NCI-H226 (cell line): Measurements from ENCODE around the gene SESN3.
"Not testable (repeated sequence)": the region's sequence is repeated elsewhere in the genome, so short reads cannot be mapped to it uniquely, and the experiment has no call there.

ENCODE experiments used
- DNase-seq: peaks from one replicate; pipeline ENCODE4 v3.0.0-alpha.2; 2015

The SESN3 gene, protein sequence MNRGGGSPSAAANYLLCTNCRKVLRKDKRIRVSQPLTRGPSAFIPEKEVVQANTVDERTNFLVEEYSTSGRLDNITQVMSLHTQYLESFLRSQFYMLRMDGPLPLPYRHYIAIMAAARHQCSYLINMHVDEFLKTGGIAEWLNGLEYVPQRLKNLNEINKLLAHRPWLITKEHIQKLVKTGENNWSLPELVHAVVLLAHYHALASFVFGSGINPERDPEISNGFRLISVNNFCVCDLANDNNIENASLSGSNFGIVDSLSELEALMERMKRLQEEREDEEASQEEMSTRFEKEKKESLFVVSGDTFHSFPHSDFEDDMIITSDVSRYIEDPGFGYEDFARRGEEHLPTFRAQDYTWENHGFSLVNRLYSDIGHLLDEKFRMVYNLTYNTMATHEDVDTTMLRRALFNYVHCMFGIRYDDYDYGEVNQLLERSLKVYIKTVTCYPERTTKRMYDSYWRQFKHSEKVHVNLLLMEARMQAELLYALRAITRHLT

DNA sequence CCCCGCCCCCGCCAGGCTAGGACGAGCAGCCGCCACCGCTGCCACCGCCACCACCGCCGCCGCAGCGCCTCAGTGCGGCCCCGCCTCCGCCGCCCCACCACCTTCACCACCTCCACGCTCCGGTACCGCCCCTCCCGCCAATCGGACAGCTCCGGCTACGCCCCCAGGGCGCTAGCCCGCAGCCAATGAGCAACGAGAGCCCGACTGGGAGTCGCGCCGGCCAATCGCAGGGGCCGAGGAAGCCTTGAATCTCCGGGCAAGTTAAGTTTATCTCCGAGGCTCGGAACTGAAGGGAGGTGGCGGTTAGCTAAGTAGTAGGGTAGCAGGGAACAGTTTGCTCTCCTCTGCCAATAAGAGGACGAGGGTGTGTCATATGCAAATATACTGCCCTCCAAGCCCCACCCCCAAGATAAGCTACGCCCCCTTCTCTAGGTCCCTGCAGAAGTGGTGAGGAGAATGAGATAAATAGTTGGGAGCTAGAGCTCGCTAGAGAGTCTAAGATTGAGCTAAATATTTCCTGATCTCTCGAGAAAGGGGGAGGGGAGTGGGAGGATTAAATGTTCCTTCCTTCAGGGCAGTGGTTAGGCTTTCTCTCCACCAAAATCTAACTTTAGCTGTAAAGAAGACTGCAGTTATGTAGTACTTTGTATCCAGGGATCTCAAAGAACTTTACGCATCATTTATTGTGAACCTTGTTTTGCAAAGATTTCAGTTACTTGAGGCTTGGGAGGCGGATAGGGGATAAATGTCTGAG is at the start of gene SESN3:
Gene SESN3 (minus strand): TSS at position 76 of the 754 bp plus-strand sequence. CDS start 342 bp downstream, outside the sequence.
- peak; percentile 99 for DNase-seq

GRCh38 chr11:95279921-95280868 is 49.2 kb upstream of the SESN3 start:
- peak; percentile 41 for DNase-seq

DNA sequence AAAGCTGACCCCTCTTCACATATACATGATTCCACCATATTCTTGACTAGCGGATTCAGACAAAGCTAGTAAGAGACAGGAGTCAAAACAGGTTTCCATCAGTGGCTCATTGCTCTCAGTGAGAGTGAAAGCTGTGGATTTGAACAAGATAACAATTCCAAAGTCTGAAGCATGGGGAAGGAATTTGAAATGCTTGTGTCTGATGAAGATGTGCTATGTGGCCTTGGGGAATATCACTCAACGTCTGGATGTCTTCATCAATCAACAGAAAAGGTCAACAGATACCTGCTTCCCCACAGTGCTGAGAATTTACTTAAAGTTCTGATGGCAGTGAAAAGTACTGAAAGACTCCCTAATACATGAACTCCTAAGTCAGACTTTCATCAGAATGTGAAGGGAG is 46.9 kb upstream of the SESN3 start:
- no peak for DNase-seq

- DNase-seq: no peak
Measured at GRCh38 chr11:95276139-95276538, 45.1 kb upstream of the SESN3 start.

- not testable (repeated sequence) for DNase-seq
Measured at GRCh38 chr11:95273618-95274017, 42.6 kb upstream of the SESN3 start.

DNA sequence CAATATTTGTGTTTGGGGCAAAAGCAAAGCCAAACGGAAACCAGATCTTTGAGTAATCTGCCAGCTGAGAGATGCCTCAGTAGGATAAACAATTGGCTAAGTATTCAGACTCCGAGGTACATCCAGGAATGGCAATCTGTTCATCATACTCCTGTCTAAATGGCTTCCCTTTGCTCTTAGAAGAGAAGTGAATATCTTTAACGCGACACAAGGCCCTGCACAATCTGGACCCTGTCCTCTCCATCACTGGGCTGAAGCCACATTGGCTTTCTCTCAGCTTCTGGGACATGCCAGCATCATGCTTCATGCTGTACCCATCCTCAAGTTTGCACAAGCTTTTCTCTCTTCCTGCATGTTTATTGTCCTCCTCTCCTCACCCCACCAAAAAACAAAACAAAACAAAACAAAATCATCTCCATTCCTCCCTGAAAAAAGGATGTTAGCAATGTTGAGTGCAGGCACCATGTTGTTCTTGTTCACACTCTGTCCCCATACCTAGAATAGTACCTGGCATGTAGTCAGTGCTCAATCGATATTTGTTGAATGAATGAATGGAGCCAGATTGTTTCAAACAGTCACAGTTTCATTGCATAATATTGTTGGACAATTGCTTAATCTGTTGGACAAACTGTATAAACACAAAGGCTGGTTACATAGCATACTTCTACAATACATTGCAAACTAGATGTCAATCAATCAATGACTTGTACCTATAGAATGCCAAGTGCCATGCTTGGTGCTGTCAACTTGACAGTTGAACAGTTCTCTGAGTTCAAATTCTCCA is 38.2 kb upstream of the SESN3 start:
- no peak for DNase-seq

- DNase-seq: no peak
Measured at GRCh38 chr11:95268391-95268790, 37.4 kb upstream of the SESN3 start.

DNA sequence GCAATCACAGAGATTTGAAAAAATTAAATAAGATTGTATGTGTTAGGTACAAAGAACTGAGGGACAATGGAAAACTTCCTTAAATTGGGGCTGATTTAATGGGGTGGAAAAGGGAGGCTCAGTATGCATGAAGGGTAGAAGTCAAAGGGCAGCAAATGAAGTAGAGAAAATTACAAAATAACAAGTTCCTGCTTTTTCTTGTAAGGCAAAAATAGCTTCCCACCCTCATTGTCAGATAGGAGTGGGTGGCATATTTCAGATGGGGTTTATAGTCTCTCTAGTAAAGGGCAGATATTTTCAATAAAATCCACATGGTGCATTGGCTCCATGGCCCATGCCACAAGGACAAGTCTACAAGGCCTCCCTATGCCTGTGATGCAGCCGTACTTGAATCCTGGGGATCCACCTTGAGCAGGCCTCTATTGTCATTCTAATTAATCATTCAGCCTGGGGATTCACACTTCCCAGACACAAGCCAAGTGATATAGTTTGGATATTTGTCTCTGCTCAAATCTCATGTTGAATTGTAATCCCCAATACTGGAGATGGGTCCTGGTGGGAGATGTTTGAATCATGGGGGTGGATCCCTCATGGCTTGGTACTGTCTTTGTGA is 36.7 kb upstream of the SESN3 start:
- DNase-seq: no peak

- DNase-seq: no peak
Measured at GRCh38 chr11:95266751-95267374, 35.9 kb upstream of the SESN3 start.

- no peak for DNase-seq
Measured at GRCh38 chr11:95264881-95265280, 33.9 kb upstream of the SESN3 start.

- DNase-seq: no peak
Measured at GRCh38 chr11:95262994-95263765, 32.2 kb upstream of the SESN3 start.

DNA sequence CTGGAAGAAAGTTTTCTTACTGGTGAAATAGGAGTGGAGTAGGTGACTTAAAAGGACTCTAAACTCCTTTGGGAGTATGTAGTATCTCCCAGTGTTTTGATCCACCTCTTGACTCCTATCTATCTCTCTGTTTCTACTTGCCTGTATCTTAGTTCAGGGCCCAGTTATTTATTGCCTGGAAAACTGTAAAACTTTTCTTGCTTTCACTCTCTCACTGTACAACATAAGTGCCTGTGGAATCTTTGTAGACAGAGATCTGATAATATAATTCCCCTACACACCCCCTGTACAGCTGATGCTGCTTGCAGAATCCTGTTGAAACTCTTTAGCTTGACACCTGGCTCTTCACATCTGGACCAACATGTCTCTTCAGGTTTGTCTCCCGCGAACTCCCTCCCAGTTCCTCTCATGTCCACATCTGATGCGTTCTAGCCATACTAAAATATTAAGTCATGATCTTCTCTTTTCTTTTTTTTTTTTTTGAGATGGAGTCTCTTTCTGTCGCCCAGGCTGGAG is 26.5 kb upstream of the SESN3 start:
- no peak for DNase-seq

DNA sequence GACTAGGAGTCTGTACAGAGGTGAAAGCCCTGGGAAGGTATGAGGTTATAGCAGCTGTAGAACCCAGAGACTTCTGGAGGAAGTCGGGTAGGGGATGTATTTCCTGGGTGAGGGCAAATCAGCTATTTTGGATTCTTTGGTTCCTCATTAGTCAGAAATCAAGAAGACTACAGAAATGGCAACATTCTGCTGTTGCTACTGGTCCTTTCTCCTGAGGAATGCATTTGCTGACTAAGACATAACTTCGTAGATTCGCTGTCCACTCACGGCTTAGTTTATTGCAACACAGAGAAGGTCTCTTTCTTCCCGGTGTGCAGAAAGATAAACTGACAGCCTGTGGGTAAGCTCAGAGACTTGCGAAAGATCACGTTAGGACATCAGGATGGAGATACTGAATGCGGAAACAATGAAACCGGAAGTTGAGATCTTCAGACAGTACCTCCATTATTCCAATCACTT is 25.3 kb upstream of the SESN3 start:
- DNase-seq: peak; percentile 93

- no peak for DNase-seq
Measured at GRCh38 chr11:95255251-95256145, 24.5 kb upstream of the SESN3 start.

GRCh38 chr11:95254716-95255115 is 23.7 kb upstream of the SESN3 start:
- DNase-seq: no peak

- DNase-seq: peak; percentile 81
Measured at GRCh38 chr11:95254131-95254704, 23.2 kb upstream of the SESN3 start.

- DNase-seq: no peak
Measured at GRCh38 chr11:95253141-95253540, 22.1 kb upstream of the SESN3 start.

GRCh38 chr11:95252586-95252985 is 21.6 kb upstream of the SESN3 start:
- no peak for DNase-seq
